ENCODE results near the gene MAN2A1.
"Not testable (repeated sequence)": the region's sequence is repeated elsewhere in the genome, so short reads cannot be mapped to it uniquely, and the experiment has no call there.

The MAN2A1 gene

DNA sequence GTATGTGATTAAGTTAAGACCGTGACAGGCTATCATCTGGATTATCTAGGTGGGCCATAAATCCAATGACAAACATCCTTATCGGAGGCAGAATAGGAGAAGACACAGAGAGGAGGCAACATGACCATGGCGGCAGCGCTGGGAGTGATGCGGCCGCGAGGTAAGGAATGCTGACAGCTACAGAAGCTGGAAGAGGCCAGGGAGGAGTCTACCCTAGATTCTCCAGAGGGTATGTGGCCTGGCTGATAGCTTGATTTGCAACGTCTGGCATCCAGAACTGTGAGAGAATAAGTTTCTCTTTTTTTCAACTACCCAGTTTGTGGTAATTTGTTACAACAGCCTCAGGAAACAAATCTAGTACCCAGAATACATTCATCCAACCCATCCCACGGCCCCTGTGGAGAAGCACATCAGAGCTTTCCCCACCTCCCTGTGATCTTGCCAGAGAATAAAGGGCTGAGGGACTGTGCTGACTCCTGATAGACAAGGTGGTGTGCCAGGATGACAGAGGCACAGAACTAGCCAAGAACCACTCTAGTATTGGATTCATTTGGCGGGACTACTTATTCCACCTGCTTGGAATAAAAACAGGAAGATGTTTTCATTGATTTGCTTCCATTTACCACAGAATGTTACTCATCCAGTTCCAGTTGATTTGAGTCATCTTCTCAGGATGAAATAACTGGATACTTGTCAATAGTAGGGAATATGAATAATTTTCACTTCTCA is 187.4 kb downstream of the MAN2A1 start:
- Histone ChIP-seq H3K4me3 (ENCODE audit: low read depth in 1 of 2, low read length in 2 of 2) (no peak overlapping the region), H3K9ac (ENCODE audit: low read length) (no peak overlapping the region), H3K9me3 (ENCODE audit: low read length) (no peaks in the 10 kb centered on the region), H3K27ac (ENCODE audit: low read depth, low read length) (no peak overlapping the region), H3K36me3 (ENCODE audit: insufficient read depth, low read length) (no peaks in the 10 kb centered on the region), H3K4me1 (ENCODE audit: insufficient read depth, low read length) (no peaks in the 10 kb centered on the region), H3K27me3 (ENCODE audit: control insufficient read depth in 1 of 2, insufficient read depth in 2 of 2, low read length in 2 of 2) (no peaks in the 10 kb centered on the region)

GRCh38 chr5:109877670-109878045 is 187.9 kb downstream of the MAN2A1 start:
- H3K4me3 ChIP-seq (ENCODE audit: low read depth in 1 of 2, low read length in 2 of 2), result no peak overlapping the region
- H3K9ac ChIP-seq (ENCODE audit: low read length), result no peak overlapping the region
- no peaks in the 10 kb centered on the region for H3K36me3 ChIP-seq (ENCODE audit: insufficient read depth, low read length)
- no peaks in the 10 kb centered on the region for H3K9me3 ChIP-seq (ENCODE audit: low read length)
- no peak overlapping the region for H3K27ac ChIP-seq (ENCODE audit: low read depth, low read length)
- H3K27me3 ChIP-seq (ENCODE audit: control insufficient read depth in 1 of 2, insufficient read depth in 2 of 2, low read length in 2 of 2), result no peaks in the 10 kb centered on the region
- no peaks in the 10 kb centered on the region for H3K4me1 ChIP-seq (ENCODE audit: insufficient read depth, low read length)

DNA sequence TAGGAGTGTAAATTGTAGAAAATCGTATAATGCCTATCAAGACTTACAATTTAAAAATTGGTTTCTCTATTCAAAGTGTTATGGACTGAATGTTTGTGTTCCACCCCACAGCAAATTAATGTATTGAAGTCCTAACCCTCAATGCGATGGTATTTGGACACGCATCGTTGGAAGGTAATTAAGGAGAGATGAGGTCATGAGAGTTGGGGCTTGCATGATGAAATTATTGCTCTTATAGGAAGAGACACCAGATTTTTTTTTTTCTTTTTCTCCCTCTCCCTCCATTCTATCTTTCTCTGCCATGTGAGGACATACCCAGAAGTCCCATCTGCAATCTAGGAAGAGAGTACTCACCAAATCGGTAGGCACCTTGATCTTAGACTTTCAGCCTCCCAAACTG is 189.2 kb downstream of the MAN2A1 start:
- Histone ChIP-seq H3K9me3 (ENCODE audit: low read length) (no peaks in the 10 kb centered on the region), H3K9ac (ENCODE audit: low read length) (no peak overlapping the region), H3K27me3 (ENCODE audit: control insufficient read depth in 1 of 2, insufficient read depth in 2 of 2, low read length in 2 of 2) (no peaks in the 10 kb centered on the region), H3K36me3 (ENCODE audit: insufficient read depth, low read length) (no peaks in the 10 kb centered on the region), H3K27ac (ENCODE audit: low read depth, low read length) (no peak overlapping the region), H3K4me3 (ENCODE audit: low read depth in 1 of 2, low read length in 2 of 2) (no peak overlapping the region), H3K4me1 (ENCODE audit: insufficient read depth, low read length) (no peaks in the 10 kb centered on the region)

- Histone ChIP-seq H3K4me3 (ENCODE audit: low read depth in 1 of 2, low read length in 2 of 2) (no peak overlapping the region), H3K9me3 (ENCODE audit: low read length) (no peaks in the 10 kb centered on the region)
Measured at GRCh38 chr5:109880907-109881685, 191.4 kb downstream of the MAN2A1 start.

GRCh38 chr5:109882546-109882945 is 192.8 kb downstream of the MAN2A1 start:
- Histone ChIP-seq H3K9ac (ENCODE audit: low read length) (no peak overlapping the region), H3K4me3 (ENCODE audit: low read depth in 1 of 2, low read length in 2 of 2) (no peak overlapping the region), H3K4me1 (ENCODE audit: insufficient read depth, low read length) (no peaks in the 10 kb centered on the region), H3K9me3 (ENCODE audit: low read length) (no peaks in the 10 kb centered on the region), H3K27me3 (ENCODE audit: control insufficient read depth in 1 of 2, insufficient read depth in 2 of 2, low read length in 2 of 2) (no peaks in the 10 kb centered on the region), H3K27ac (ENCODE audit: low read depth, low read length) (no peak overlapping the region), H3K36me3 (ENCODE audit: insufficient read depth, low read length) (no peaks in the 10 kb centered on the region)

More at GRCh38 chr5:109880907-109881685, 191.4 kb downstream of the MAN2A1 start:
- Histone ChIP-seq H3K9ac (ENCODE audit: low read length) (no peak overlapping the region), H3K27me3 (ENCODE audit: control insufficient read depth in 1 of 2, insufficient read depth in 2 of 2, low read length in 2 of 2) (no peaks in the 10 kb centered on the region), H3K4me1 (ENCODE audit: insufficient read depth, low read length) (no peaks in the 10 kb centered on the region), H3K36me3 (ENCODE audit: insufficient read depth, low read length) (no peaks in the 10 kb centered on the region), H3K27ac (ENCODE audit: low read depth, low read length) (no peak overlapping the region)

DNA sequence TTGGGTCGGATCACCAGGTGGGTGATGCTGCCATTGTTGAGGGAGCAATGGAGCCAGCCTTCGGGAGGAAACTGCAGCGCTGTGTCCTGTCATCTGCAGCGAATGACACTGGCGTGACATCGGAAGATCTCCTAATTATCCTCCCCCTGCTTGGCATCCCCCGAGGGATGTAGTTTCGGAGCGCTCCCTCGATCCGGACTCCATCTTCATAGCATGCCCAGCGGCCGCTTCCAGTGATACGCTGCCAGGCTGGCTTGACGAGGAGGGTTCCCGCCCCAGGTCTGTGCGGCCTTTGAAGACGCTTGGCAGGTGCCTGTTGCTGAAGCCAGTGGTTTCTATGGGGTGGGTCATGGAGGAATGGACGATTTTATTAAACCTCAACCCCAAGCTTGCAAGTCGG is 194.9 kb downstream of the MAN2A1 start:
- Histone ChIP-seq H3K27me3 (ENCODE audit: control insufficient read depth in 1 of 2, insufficient read depth in 2 of 2, low read length in 2 of 2) (no peaks in the 10 kb centered on the region), H3K36me3 (ENCODE audit: insufficient read depth, low read length) (no peaks in the 10 kb centered on the region), H3K9ac (ENCODE audit: low read length) (no peak overlapping the region), H3K9me3 (ENCODE audit: low read length) (no peaks in the 10 kb centered on the region), H3K4me1 (ENCODE audit: insufficient read depth, low read length) (no peaks in the 10 kb centered on the region), H3K4me3 (ENCODE audit: low read depth in 1 of 2, low read length in 2 of 2) (no peak overlapping the region), H3K27ac (ENCODE audit: low read depth, low read length) (no peak overlapping the region)

- H3K9ac ChIP-seq (ENCODE audit: low read length), result no peak overlapping the region
- no peaks in the 10 kb centered on the region for H3K27me3 ChIP-seq (ENCODE audit: control insufficient read depth in 1 of 2, insufficient read depth in 2 of 2, low read length in 2 of 2)
- H3K36me3 ChIP-seq (ENCODE audit: insufficient read depth, low read length), result no peaks in the 10 kb centered on the region
- no peak overlapping the region for H3K27ac ChIP-seq (ENCODE audit: low read depth, low read length)
- no peaks in the 10 kb centered on the region for H3K9me3 ChIP-seq (ENCODE audit: low read length)
- H3K4me3 ChIP-seq (ENCODE audit: low read depth in 1 of 2, low read length in 2 of 2), result no peak overlapping the region
- no peaks in the 10 kb centered on the region for H3K4me1 ChIP-seq (ENCODE audit: insufficient read depth, low read length)
Measured at GRCh38 chr5:109885205-109885604, 195.5 kb downstream of the MAN2A1 start.

DNA sequence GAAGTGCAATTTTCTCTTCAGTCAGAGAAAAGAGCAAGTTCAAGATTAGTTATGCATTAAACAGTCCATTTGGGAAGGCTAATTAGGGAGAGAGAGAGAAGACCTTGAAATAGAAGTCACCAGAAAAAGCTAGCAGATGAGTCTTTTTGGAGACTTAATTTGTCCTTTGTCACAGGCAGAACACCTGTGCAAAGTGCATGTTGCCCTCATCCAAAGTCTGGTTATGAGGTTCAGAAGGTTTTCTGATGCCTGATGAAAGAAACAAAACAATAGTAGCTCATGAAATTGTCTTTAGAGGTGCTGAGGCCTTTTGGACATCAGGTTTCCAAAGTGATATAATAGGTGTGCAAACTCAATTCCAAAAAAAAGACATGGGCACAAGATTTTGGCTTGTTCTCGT is 199.3 kb downstream of the MAN2A1 start:
- H3K4me3 ChIP-seq (ENCODE audit: low read depth in 1 of 2, low read length in 2 of 2), result no peak overlapping the region
- no peak overlapping the region for H3K27ac ChIP-seq (ENCODE audit: low read depth, low read length)
- no peaks in the 10 kb centered on the region for H3K4me1 ChIP-seq (ENCODE audit: insufficient read depth, low read length)
- no peaks in the 10 kb centered on the region for H3K36me3 ChIP-seq (ENCODE audit: insufficient read depth, low read length)
- no peaks in the 10 kb centered on the region for H3K27me3 ChIP-seq (ENCODE audit: control insufficient read depth in 1 of 2, insufficient read depth in 2 of 2, low read length in 2 of 2)
- H3K9me3 ChIP-seq (ENCODE audit: low read length), result no peaks in the 10 kb centered on the region
- H3K9ac ChIP-seq (ENCODE audit: low read length), result no peak overlapping the region

- H3K4me3 ChIP-seq (ENCODE audit: low read depth in 1 of 2, low read length in 2 of 2); H3K36me3 ChIP-seq (ENCODE audit: insufficient read depth, low read length); H3K27me3 ChIP-seq (ENCODE audit: control insufficient read depth in 1 of 2, insufficient read depth in 2 of 2, low read length in 2 of 2); H3K4me1 ChIP-seq (ENCODE audit: insufficient read depth, low read length); H3K9me3 ChIP-seq (ENCODE audit: low read length); H3K27ac ChIP-seq (ENCODE audit: low read depth, low read length); H3K9ac ChIP-seq (ENCODE audit: low read length): not testable (repeated sequence)
Measured at GRCh38 chr5:109893271-109893670, 203.5 kb downstream of the MAN2A1 start.

DNA sequence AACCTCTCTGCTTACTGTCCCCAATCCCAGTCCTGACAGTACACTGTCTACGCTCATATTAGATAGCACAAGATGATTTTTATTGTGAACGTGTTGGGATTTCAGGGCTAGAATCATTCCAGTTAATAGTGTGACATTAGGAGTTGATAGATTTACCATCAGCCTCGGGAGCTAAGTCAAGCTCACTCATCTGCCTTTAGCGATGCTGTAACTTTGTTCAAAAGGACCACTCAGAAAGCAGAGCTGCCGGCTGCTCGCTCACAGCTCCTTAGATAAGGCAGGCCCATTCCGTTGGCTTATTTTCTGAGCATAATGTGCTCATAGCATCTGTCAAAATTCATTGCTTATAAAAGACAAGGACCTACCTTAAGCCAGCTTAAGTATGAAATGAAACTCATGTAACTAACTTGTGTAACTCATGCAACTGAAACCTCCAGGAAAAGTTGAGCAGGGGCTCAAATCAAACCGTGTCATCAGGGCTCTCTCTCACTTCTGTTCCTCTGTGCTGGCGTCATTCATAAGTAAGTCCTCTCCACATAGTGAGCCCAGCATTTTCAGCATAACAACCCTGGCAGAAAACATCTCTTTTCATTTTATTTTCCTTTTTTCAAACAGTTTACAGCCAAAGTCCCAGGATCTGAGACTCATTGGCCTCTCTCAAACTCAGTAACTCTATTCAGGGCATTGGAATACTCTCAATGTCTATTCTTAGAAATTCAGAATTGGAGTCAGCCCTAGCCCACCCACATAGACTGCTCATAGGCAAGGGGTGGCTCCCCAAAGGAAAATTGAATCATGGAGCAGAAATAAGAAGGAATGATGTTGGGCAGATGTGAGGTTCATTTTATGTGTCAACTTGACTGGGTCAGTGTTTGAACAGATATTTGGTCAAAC is 208.8 kb downstream of the MAN2A1 start:
- H3K9ac ChIP-seq (ENCODE audit: low read length), result no peak overlapping the region
- no peaks in the 10 kb centered on the region for H3K27me3 ChIP-seq (ENCODE audit: control insufficient read depth in 1 of 2, insufficient read depth in 2 of 2, low read length in 2 of 2)
- no peak overlapping the region for H3K4me3 ChIP-seq (ENCODE audit: low read depth in 1 of 2, low read length in 2 of 2)
- H3K4me1 ChIP-seq (ENCODE audit: insufficient read depth, low read length), result no peaks in the 10 kb centered on the region
- H3K27ac ChIP-seq (ENCODE audit: low read depth, low read length), result no peak overlapping the region
- H3K9me3 ChIP-seq (ENCODE audit: low read length), result no peaks in the 10 kb centered on the region
- H3K36me3 ChIP-seq (ENCODE audit: insufficient read depth, low read length), result no peaks in the 10 kb centered on the region

DNA sequence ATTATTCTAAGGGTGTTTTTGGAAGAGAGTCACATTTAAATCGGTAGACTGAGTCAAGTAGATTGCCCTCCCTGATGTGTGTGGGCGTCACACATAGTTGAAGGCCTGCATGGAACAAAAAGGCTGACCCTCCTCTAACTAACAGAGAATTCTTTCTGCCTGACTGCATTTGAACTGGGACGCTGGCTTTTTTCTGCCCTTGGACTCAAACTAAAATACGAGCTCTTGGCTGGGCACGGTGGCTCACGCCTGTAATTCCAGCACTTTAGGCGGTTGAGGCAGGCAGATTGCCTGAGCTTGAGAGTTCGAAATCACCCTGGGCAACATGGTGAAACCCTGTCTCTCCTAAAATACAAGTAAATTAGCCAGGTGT is 209.4 kb downstream of the MAN2A1 start:
- Histone ChIP-seq H3K4me3 (ENCODE audit: low read depth in 1 of 2, low read length in 2 of 2) (no peak overlapping the region), H3K4me1 (ENCODE audit: insufficient read depth, low read length) (no peaks in the 10 kb centered on the region), H3K36me3 (ENCODE audit: insufficient read depth, low read length) (no peaks in the 10 kb centered on the region), H3K27me3 (ENCODE audit: control insufficient read depth in 1 of 2, insufficient read depth in 2 of 2, low read length in 2 of 2) (no peaks in the 10 kb centered on the region), H3K27ac (ENCODE audit: low read depth, low read length) (no peak overlapping the region), H3K9ac (ENCODE audit: low read length) (no peak overlapping the region), H3K9me3 (ENCODE audit: low read length) (no peaks in the 10 kb centered on the region)

All from muscle layer of colon (tissue), 2 donors.